Measurements from ENCODE around the gene AKAP14.
"Not testable (repeated sequence)": the region's sequence is repeated elsewhere in the genome, so short reads cannot be mapped to it uniquely, and the experiment has no call there.

Gene AKAP14

DNA sequence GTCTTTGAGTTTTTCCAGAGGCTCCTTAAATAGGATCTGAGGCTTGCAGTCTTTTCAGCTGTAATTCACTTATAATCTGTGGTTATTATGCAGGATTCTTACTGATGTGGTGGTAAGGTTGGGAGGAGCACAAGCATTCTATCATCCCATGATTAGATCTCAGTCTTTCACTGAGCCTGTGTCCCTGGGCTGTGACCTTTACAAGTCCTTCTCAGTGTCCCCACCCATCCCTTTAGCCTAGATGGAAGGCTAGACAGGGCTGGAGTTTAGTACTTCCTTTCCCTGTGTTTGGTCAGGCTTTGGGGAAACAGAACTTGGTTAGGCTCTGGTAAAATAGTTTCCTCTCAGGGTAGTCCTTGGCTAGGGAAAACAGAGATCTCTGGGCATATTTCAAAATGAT is 64.9 kb downstream of the AKAP14 start:
- no peaks in the 10 kb centered on the region for H3K4me1 ChIP-seq (ENCODE audit: insufficient read depth, poor library complexity, severe bottlenecking)
- TF ChIP-seq, protein P1, sequence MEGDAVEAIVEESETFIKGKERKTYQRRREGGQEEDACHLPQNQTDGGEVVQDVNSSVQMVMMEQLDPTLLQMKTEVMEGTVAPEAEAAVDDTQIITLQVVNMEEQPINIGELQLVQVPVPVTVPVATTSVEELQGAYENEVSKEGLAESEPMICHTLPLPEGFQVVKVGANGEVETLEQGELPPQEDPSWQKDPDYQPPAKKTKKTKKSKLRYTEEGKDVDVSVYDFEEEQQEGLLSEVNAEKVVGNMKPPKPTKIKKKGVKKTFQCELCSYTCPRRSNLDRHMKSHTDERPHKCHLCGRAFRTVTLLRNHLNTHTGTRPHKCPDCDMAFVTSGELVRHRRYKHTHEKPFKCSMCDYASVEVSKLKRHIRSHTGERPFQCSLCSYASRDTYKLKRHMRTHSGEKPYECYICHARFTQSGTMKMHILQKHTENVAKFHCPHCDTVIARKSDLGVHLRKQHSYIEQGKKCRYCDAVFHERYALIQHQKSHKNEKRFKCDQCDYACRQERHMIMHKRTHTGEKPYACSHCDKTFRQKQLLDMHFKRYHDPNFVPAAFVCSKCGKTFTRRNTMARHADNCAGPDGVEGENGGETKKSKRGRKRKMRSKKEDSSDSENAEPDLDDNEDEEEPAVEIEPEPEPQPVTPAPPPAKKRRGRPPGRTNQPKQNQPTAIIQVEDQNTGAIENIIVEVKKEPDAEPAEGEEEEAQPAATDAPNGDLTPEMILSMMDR (IDR thresholded peaks at IDR 0.05; ENCODE audit: poor library complexity, severe bottlenecking): no peak
- no peak overlapping the region for H3K27ac ChIP-seq (ENCODE audit: poor library complexity, severe bottlenecking)
- DNase-seq (ENCODE audit: low spot score) (no peak), ATAC-seq (ENCODE audit: low read depth) (no peak)
- no peaks in the 10 kb centered on the region for H3K36me3 ChIP-seq (ENCODE audit: low read depth)
- H3K4me3 ChIP-seq (ENCODE audit: severe bottlenecking): no peak overlapping the region
- no peaks in the 10 kb centered on the region for H3K27me3 ChIP-seq (ENCODE audit: insufficient read depth, poor library complexity, severe bottlenecking)
- no peaks in the 10 kb centered on the region for H3K9me3 ChIP-seq (ENCODE audit: severe bottlenecking)

DNA sequence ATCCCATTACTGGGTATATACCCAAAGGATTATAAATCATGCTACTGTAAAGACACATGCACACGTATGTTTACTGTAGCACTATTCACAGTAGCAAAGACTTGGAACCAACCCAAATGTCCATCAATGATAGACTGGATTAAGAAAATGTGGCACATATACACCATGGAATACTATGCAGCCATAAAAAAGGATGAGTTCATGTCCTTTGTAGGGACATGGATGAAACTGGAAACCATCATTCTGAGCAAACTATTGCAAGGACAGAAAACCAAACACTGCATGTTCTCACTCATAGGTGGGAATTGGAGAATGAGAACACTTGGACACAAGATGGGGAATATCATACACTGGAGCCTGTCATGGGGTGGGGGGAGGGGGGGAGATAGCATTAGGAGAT is 71.1 kb downstream of the AKAP14 start:
- ATAC-seq (ENCODE audit: low read depth); H3K4me1 ChIP-seq (ENCODE audit: insufficient read depth, poor library complexity, severe bottlenecking); DNase-seq (ENCODE audit: low spot score): not testable (repeated sequence)

More for the DNA sequence above, 71.1 kb downstream of the AKAP14 start:
- not testable (repeated sequence) for H3K27ac ChIP-seq (ENCODE audit: poor library complexity, severe bottlenecking); H3K9me3 ChIP-seq (ENCODE audit: severe bottlenecking); H3K27me3 ChIP-seq (ENCODE audit: insufficient read depth, poor library complexity, severe bottlenecking); H3K36me3 ChIP-seq (ENCODE audit: low read depth); H3K4me3 ChIP-seq (ENCODE audit: severe bottlenecking)

Data from RWPE2 (cell line).